Right lobe of liver (tissue), 4 donors: ENCODE results near the gene KRT17.

ENCODE experiments used
- CTCF ChIP-seq, 4 donors: fragments of 200-600 bp in 3 of 4; fragments of 450-650 bp in 1 of 4; IDR thresholded peaks; one replicate each; pipeline versions ENCODE4 v1.5.1 to v1.8.0; 2016 to 2022; ENCODE audit warnings: antibody characterized with exemption in 4 of 4, mild to moderate bottlenecking in 2 of 4
- POLR2A ChIP-seq: fragments of 450-650 bp; IDR thresholded peaks from one replicate; pipeline ENCODE4 v1.6.1; 2017; ENCODE audit warnings: antibody characterized with exemption, mild to moderate bottlenecking
- donor health status: DM: no; HTN: no; CAD: no.
- donor health status: DM: no; HTN: no; CAD: no.
- donor health status: DM: no; HTN: yes; CAD: no.

- TF ChIP-seq POLR2A (no peak), CTCF (IDR thresholded peaks at IDR 0.05) (no peak)
Measured at GRCh38 chr17:41638941-41639340, 14.6 kb upstream of the KRT17 start.
